Hindlimb muscle (tissue), 1 donor: ENCODE results near the gene MINAR2. TPM values are rescaled to one million over a fixed set of nuclear protein-coding genes. Genes with fewer than 3 reads are reported as not detected.

ENCODE experiments used
- DNase-seq: peaks from one replicate; pipeline ENCODE4 v3.0.0-alpha.2; 2013
- polyA plus RNA-seq: library from polyadenylated mRNA; unstranded; fragments of 120-200 nt; gene quantifications from one replicate; pipeline ENCODE4 v1.2.1, GENCODE V29; 2013; ENCODE audit not compliant: insufficient read length

The MINAR2 gene
- 0.19 TPM for polyA plus RNA-seq

- no peak for DNase-seq
Observed at GRCh38 chr5:129747572-129748407, at the start of gene MINAR2. Gene MINAR2, plus strand, starts transcription at chr5:129748094. Its CDS starts 97 bp downstream, at chr5:129748191.

- DNase-seq = no peak
Observed at GRCh38 chr5:129698661-129699060, 49.2 kb upstream of the MINAR2 start.

GRCh38 chr5:129716235-129716634, 31.7 kb upstream of the MINAR2 start:
- no peak for DNase-seq

GRCh38 chr5:129716651-129717050, 31.2 kb upstream of the MINAR2 start:
- DNase-seq = peak; percentile 37

GRCh38 chr5:129717751-129718310, 30.1 kb upstream of the MINAR2 start:
- DNase-seq = peak; percentile 54

GRCh38 chr5:129718471-129719090, 29.3 kb upstream of the MINAR2 start:
- DNase-seq = peak; percentile 86

- DNase-seq = no peak
Observed at GRCh38 chr5:129724222-129724621, 23.7 kb upstream of the MINAR2 start.

- DNase-seq = no peak
Observed at GRCh38 chr5:129724647-129725046, 23.2 kb upstream of the MINAR2 start.

GRCh38 chr5:129739773-129740172, 8.1 kb upstream of the MINAR2 start:
- no peak for DNase-seq

GRCh38 chr5:129743541-129744187, 4.2 kb upstream of the MINAR2 start:
- DNase-seq = no peak

GRCh38 chr5:129745997-129746396, 1.9 kb upstream of the MINAR2 start:
- no peak for DNase-seq

GRCh38 chr5:129746876-129747275, 1.0 kb upstream of the MINAR2 start:
- no peak for DNase-seq

GRCh38 chr5:129748913-129749880, 1.3 kb downstream of the MINAR2 start:
- no peak for DNase-seq

GRCh38 chr5:129760636-129761325, 12.9 kb downstream of the MINAR2 start:
- DNase-seq = no peak

GRCh38 chr5:129763651-129764050, 15.8 kb downstream of the MINAR2 start:
- DNase-seq = no peak

GRCh38 chr5:129766798-129767197, 18.9 kb downstream of the MINAR2 start:
- DNase-seq = no peak

- peak; percentile 88 for DNase-seq
Observed at GRCh38 chr5:129767927-129768380, 20.1 kb downstream of the MINAR2 start.

- no peak for DNase-seq
Observed at GRCh38 chr5:129768735-129769134, 20.8 kb downstream of the MINAR2 start.

GRCh38 chr5:129770024-129770820, 22.3 kb downstream of the MINAR2 start:
- DNase-seq = no peak
